Colonic mucosa (tissue), 4 donors: Measurements from ENCODE around the gene TMTC2. TPM values are rescaled to one million over a fixed set of nuclear protein-coding genes. Genes with fewer than 3 reads are reported as not detected.

Experiments used
- DNase-seq: peaks from one replicate; pipeline ENCODE4 v3.0.0-alpha.2; 2020
- H3K27ac ChIP-seq: fragments of 200-600 bp; one replicate; pipeline ENCODE4 v1.8.0; 2021
- H3K27me3 ChIP-seq: fragments of 200-600 bp; one replicate; pipeline ENCODE4 v1.8.0; 2021
- H3K36me3 ChIP-seq: fragments of 200-600 bp; one replicate; pipeline ENCODE4 v1.8.0; 2021
- H3K4me1 ChIP-seq: fragments of 200-600 bp; one replicate; pipeline ENCODE4 v1.8.0; 2021; ENCODE audit warnings: mild to moderate bottlenecking
- H3K4me3 ChIP-seq: fragments of 200-600 bp; one replicate; pipeline ENCODE4 v1.8.0; 2021
- H3K9ac ChIP-seq, 2 donors: one replicate each; pipeline ENCODE4 v1.7.0; 2013; ENCODE audit warnings: control low read depth in 2 of 2, low read depth in 2 of 2, low read length in 2 of 2
- H3K9me3 ChIP-seq: fragments of 200-600 bp; one replicate; pipeline ENCODE4 v1.8.0; 2021
- intact Hi-C: fragments of 100-400 bp; cut with DNase I; formaldehyde crosslinking; loops from one replicate; pipeline ENCODE4 v1.14.1; 2022
- total RNA-seq, 2 donors: library from RNA; stranded (reverse); fragmentation: NEBNext Ultra II Directional in 1 of 2; extraction: Animal tissue kit (Norgen Biotek cat#: 25700) in 1 of 2; gene quantifications; one replicate each; pipeline ENCODE4 v1.2.1, GENCODE V29; 2021
- TF ChIP-seq, protein P1 (sequence below): fragments of 200-600 bp; IDR thresholded peaks from one replicate; pipeline ENCODE4 v1.8.0; 2022; ENCODE audit warnings: antibody characterized with exemption, mild to moderate bottlenecking
- donor health status: healthy.
- donor health status: DM: no; HTN: no; CAD: no.
- donor health status: DM: no; HTN: no; CAD: no.

The TMTC2 gene
- total RNA-seq, 2 donors from 2014 or later = 12.2 to 20.6 TPM

DNA sequence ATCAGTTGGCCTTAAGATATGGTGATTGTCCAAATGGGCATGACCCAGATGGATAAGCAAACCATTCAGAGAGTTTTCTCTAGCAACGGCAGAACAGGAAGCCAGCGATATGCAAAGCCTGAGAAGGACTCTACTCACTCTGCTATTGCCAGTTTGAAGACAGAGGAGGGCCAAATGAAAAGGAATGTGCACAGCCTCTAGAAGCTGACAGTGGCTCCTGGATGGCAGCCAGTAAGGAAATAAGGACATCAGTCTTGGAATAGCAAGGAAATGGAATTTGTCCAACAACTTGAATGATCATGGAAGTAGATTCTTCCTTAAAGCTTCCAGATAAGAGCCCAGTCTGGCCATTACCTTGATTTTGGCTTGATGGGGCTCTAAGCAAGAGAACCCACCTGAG is 60.0 kb downstream of the TMTC2 start:
- H3K4me3 ChIP-seq = no peak overlapping the region
- H3K27me3 ChIP-seq = no peaks in the 10 kb centered on the region
- TF ChIP-seq, protein P1, sequence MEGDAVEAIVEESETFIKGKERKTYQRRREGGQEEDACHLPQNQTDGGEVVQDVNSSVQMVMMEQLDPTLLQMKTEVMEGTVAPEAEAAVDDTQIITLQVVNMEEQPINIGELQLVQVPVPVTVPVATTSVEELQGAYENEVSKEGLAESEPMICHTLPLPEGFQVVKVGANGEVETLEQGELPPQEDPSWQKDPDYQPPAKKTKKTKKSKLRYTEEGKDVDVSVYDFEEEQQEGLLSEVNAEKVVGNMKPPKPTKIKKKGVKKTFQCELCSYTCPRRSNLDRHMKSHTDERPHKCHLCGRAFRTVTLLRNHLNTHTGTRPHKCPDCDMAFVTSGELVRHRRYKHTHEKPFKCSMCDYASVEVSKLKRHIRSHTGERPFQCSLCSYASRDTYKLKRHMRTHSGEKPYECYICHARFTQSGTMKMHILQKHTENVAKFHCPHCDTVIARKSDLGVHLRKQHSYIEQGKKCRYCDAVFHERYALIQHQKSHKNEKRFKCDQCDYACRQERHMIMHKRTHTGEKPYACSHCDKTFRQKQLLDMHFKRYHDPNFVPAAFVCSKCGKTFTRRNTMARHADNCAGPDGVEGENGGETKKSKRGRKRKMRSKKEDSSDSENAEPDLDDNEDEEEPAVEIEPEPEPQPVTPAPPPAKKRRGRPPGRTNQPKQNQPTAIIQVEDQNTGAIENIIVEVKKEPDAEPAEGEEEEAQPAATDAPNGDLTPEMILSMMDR = no peak
- intact Hi-C loops = no loop called here
- H3K9me3 ChIP-seq = no peaks in the 10 kb centered on the region
- H3K27ac ChIP-seq = no peak overlapping the region
- no peaks in the 10 kb centered on the region for H3K36me3 ChIP-seq
- no peak overlapping the region for H3K9ac ChIP-seq
- no peaks in the 10 kb centered on the region for H3K4me1 ChIP-seq
- no peak for DNase-seq

DNA sequence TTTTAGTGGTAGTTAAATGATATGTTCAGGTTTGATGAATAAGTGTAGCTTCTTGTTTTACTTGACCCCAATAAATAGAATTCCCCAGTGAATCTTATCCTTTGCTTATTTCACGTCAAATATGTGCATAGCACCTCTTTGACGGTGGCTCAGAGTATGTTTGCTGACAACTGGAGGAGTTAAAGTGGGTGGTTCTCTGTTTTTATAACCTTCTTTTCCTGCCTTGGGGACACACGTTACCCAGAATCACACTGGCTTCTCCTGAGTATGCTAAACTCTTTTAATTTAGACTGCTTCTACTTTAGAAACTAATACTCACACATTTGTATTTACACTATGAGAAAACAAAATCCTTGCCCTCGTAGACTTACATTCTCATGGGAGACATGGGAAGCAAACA is 62.3 kb downstream of the TMTC2 start:
- Histone ChIP-seq H3K36me3 (no peaks in the 10 kb centered on the region), H3K4me1 (no peaks in the 10 kb centered on the region), H3K9me3 (no peaks in the 10 kb centered on the region), H3K27me3 (no peaks in the 10 kb centered on the region), H3K27ac (no peak overlapping the region), H3K9ac (no peak overlapping the region), H3K4me3 (no peak overlapping the region)
- no peak for DNase-seq
- intact Hi-C loops = no loop called here
- TF ChIP-seq, protein P1 = no peak

- intact Hi-C loops = no loop called here
- TF ChIP-seq, protein P1 = no peak
Measured at GRCh38 chr12:82754856-82755255, 68.2 kb downstream of the TMTC2 start.

GRCh38 chr12:82756303-82756702 is 69.6 kb downstream of the TMTC2 start:
- Histone ChIP-seq H3K9ac (no peak overlapping the region), H3K4me3 (no peak overlapping the region), H3K9me3 (no peaks in the 10 kb centered on the region), H3K27me3 (no peaks in the 10 kb centered on the region), H3K4me1 (no peaks in the 10 kb centered on the region), H3K36me3 (no peaks in the 10 kb centered on the region), H3K27ac (no peak overlapping the region)
- no peak for DNase-seq
- intact Hi-C loops = no loop called here
- TF ChIP-seq, protein P1 = no peak

More at GRCh38 chr12:82754856-82755255, 68.2 kb downstream of the TMTC2 start:
- no peak overlapping the region for H3K4me3 ChIP-seq
- no peak overlapping the region for H3K9ac ChIP-seq
- H3K27ac ChIP-seq = no peak overlapping the region
- no peaks in the 10 kb centered on the region for H3K36me3 ChIP-seq
- H3K4me1 ChIP-seq = no peaks in the 10 kb centered on the region
- no peaks in the 10 kb centered on the region for H3K9me3 ChIP-seq
- no peak for DNase-seq
- no peaks in the 10 kb centered on the region for H3K27me3 ChIP-seq

- no peaks in the 10 kb centered on the region for H3K9me3 ChIP-seq
- H3K27ac ChIP-seq = no peak overlapping the region
- H3K4me3 ChIP-seq = no peak overlapping the region
- intact Hi-C loops = no loop called here
- no peaks in the 10 kb centered on the region for H3K27me3 ChIP-seq
- no peak overlapping the region for H3K9ac ChIP-seq
- no peaks in the 10 kb centered on the region for H3K36me3 ChIP-seq
- TF ChIP-seq, protein P1 = no peak
- DNase-seq = no peak
- no peaks in the 10 kb centered on the region for H3K4me1 ChIP-seq
Measured at GRCh38 chr12:82757059-82757458, 70.4 kb downstream of the TMTC2 start.

- H3K27me3 ChIP-seq = no peaks in the 10 kb centered on the region
- H3K4me3 ChIP-seq = no peak overlapping the region
- H3K4me1 ChIP-seq = no peaks in the 10 kb centered on the region
- TF ChIP-seq, protein P1 = no peak
- no peaks in the 10 kb centered on the region for H3K36me3 ChIP-seq
- no peak overlapping the region for H3K9ac ChIP-seq
- no peaks in the 10 kb centered on the region for H3K9me3 ChIP-seq
- H3K27ac ChIP-seq = no peak overlapping the region
- no peak for DNase-seq
- intact Hi-C loops = no loop called here
Measured at GRCh38 chr12:82757656-82758055, 71.0 kb downstream of the TMTC2 start.
